Measurements from ENCODE around the gene SHBG. TPM values are rescaled to one million over a fixed set of nuclear protein-coding genes. Genes with fewer than 3 reads are reported as not detected.

Gene SHBG
- total and polyA plus RNA-seq, 2 experiments from 2014 or later, result 0.38 to 0.48 TPM

GRCh38 chr17:7656958-7657609 is 27.1 kb downstream of the SHBG start:
- TF ChIP-seq JUNB (IDR thresholded peaks at IDR 0.05; ENCODE audit: unreplicated experiment) (no peak), ZNF331 (CRISPR knock-in tag; IDR thresholded peaks at IDR 0.05; ENCODE audit: low read depth) (no peak), POLR2AphosphoS5 (IDR thresholded peaks at IDR 0.05; ENCODE audit: low read depth) (peak; percentile 44; the same call in 1 of the 2 replicates), EZH2 (IDR thresholded peaks at IDR 0.05; ENCODE audit: low read depth, unreplicated experiment) (no peak), ETS1 (IDR thresholded peaks at IDR 0.05) (no peak), STAT1 (IDR thresholded peaks at IDR 0.05; ENCODE audit: unreplicated experiment) (no peak), NANOG (IDR thresholded peaks at IDR 0.05; ENCODE audit: borderline replicate concordance) (no peak), CTCF (conservative IDR thresholded peaks at IDR 0.05; ENCODE audit: low read depth in 2 of 2) (peak; percentile 27 to 39; a peak in 3 of 4 replicates), EZH2phosphoT487 (IDR thresholded peaks at IDR 0.05; ENCODE audit: unreplicated experiment) (no peak), ZNF114 (CRISPR knock-in tag; IDR thresholded peaks at IDR 0.05) (no peak), CREB1 (CRISPR knock-in tag; IDR thresholded peaks at IDR 0.05; ENCODE audit: low read depth) (no peak; the same call in 1 of the 2 replicates)
- TF ChIP-seq, protein P1, sequence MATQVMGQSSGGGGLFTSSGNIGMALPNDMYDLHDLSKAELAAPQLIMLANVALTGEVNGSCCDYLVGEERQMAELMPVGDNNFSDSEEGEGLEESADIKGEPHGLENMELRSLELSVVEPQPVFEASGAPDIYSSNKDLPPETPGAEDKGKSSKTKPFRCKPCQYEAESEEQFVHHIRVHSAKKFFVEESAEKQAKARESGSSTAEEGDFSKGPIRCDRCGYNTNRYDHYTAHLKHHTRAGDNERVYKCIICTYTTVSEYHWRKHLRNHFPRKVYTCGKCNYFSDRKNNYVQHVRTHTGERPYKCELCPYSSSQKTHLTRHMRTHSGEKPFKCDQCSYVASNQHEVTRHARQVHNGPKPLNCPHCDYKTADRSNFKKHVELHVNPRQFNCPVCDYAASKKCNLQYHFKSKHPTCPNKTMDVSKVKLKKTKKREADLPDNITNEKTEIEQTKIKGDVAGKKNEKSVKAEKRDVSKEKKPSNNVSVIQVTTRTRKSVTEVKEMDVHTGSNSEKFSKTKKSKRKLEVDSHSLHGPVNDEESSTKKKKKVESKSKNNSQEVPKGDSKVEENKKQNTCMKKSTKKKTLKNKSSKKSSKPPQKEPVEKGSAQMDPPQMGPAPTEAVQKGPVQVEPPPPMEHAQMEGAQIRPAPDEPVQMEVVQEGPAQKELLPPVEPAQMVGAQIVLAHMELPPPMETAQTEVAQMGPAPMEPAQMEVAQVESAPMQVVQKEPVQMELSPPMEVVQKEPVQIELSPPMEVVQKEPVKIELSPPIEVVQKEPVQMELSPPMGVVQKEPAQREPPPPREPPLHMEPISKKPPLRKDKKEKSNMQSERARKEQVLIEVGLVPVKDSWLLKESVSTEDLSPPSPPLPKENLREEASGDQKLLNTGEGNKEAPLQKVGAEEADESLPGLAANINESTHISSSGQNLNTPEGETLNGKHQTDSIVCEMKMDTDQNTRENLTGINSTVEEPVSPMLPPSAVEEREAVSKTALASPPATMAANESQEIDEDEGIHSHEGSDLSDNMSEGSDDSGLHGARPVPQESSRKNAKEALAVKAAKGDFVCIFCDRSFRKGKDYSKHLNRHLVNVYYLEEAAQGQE (IDR thresholded peaks at IDR 0.05; ENCODE audit: unreplicated experiment), result peak; percentile 18
- TF ChIP-seq, protein P2, sequence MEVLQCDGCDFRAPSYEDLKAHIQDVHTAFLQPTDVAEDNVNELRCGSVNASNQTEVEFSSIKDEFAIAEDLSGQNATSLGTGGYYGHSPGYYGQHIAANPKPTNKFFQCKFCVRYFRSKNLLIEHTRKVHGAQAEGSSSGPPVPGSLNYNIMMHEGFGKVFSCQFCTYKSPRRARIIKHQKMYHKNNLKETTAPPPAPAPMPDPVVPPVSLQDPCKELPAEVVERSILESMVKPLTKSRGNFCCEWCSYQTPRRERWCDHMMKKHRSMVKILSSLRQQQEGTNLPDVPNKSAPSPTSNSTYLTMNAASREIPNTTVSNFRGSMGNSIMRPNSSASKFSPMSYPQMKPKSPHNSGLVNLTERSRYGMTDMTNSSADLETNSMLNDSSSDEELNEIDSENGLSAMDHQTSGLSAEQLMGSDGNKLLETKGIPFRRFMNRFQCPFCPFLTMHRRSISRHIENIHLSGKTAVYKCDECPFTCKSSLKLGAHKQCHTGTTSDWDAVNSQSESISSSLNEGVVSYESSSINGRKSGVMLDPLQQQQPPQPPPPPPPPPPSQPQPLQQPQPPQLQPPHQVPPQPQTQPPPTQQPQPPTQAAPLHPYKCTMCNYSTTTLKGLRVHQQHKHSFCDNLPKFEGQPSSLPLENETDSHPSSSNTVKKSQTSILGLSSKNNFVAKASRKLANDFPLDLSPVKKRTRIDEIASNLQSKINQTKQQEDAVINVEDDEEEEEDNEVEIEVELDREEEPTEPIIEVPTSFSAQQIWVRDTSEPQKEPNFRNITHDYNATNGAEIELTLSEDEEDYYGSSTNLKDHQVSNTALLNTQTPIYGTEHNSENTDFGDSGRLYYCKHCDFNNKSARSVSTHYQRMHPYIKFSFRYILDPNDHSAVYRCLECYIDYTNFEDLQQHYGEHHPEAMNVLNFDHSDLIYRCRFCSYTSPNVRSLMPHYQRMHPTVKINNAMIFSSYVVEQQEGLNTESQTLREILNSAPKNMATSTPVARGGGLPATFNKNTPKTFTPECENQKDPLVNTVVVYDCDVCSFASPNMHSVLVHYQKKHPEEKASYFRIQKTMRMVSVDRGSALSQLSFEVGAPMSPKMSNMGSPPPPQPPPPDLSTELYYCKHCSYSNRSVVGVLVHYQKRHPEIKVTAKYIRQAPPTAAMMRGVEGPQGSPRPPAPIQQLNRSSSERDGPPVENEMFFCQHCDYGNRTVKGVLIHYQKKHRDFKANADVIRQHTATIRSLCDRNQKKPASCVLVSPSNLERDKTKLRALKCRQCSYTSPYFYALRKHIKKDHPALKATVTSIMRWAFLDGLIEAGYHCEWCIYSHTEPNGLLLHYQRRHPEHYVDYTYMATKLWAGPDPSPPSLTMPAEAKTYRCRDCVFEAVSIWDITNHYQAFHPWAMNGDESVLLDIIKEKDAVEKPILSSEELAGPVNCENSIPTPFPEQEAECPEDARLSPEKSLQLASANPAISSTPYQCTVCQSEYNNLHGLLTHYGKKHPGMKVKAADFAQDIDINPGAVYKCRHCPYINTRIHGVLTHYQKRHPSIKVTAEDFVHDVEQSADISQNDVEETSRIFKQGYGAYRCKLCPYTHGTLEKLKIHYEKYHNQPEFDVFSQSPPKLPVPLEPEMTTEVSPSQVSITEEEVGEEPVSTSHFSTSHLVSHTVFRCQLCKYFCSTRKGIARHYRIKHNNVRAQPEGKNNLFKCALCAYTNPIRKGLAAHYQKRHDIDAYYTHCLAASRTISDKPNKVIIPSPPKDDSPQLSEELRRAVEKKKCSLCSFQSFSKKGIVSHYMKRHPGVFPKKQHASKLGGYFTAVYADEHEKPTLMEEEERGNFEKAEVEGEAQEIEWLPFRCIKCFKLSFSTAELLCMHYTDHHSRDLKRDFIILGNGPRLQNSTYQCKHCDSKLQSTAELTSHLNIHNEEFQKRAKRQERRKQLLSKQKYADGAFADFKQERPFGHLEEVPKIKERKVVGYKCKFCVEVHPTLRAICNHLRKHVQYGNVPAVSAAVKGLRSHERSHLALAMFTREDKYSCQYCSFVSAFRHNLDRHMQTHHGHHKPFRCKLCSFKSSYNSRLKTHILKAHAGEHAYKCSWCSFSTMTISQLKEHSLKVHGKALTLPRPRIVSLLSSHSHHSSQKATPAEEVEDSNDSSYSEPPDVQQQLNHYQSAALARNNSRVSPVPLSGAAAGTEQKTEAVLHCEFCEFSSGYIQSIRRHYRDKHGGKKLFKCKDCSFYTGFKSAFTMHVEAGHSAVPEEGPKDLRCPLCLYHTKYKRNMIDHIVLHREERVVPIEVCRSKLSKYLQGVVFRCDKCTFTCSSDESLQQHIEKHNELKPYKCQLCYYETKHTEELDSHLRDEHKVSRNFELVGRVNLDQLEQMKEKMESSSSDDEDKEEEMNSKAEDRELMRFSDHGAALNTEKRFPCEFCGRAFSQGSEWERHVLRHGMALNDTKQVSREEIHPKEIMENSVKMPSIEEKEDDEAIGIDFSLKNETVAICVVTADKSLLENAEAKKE (CRISPR knock-in tag; IDR thresholded peaks at IDR 0.05), result no peak; the same call in 1 of the 2 replicates
- H3F3A ChIP-seq (replicated peaks; ENCODE audit: low read depth), result peaks cover 10% of the 10 kb centered on the region
- H3K4me2 ChIP-seq, result peak overlapping the region; percentile 74
- H3K36me3 Mint-ChIP-seq (ENCODE audit: low read depth), result peaks cover 34% of the 10 kb centered on the region
- peaks cover 2% of the 10 kb centered on the region; the same call in 2 of the 3 replicates for H3K9me3 Mint-ChIP-seq
- peak; percentile 98 for DNase-seq (ENCODE audit: low spot score)
- H3K4me3 ChIP-seq, result peak overlapping the region; percentile 42
- peaks cover 26% of the 10 kb centered on the region for H3K27me3 Mint-ChIP-seq (ENCODE audit: insufficient read depth, low read depth, poor library complexity)
- no peaks in the 10 kb centered on the region for H4K20me1 ChIP-seq (replicated peaks; ENCODE audit: insufficient read depth)
- no peaks in the 10 kb centered on the region for H3K36me3 ChIP-seq (ENCODE audit: insufficient read depth)
- no peaks in the 10 kb centered on the region; the same call in 1 of the 2 replicates for H3K9me2 ChIP-seq (ENCODE audit: insufficient read depth)
- H3K4me1 ChIP-seq (ENCODE audit: insufficient read depth), result peaks cover 21% of the 10 kb centered on the region
- peak overlapping the region; percentile 97 for H3K27ac ChIP-seq (ENCODE audit: low read depth)
- no peaks in the 10 kb centered on the region for H3K79me2 ChIP-seq (replicated peaks; ENCODE audit: insufficient read depth)
- peaks cover 8% of the 10 kb centered on the region for H3K27me3 ChIP-seq (ENCODE audit: insufficient read depth)
- peak overlapping the region; percentile 62 for H3K4me3 Mint-ChIP-seq
- H2AFZ ChIP-seq, result no peak overlapping the region
- H3K27ac Mint-ChIP-seq, result peak overlapping the region; percentile 95
- peak; percentile 91 for ATAC-seq
- peaks cover 37% of the 10 kb centered on the region for H3K4me1 Mint-ChIP-seq

Measured in GM23338 (cell line).